ENCODE results near the gene ZNF544.
"Not testable (repeated sequence)": the region's sequence is repeated elsewhere in the genome, so short reads cannot be mapped to it uniquely, and the experiment has no call there.

The ZNF544 gene

GRCh38 chr19:58258259-58258658 is 29.5 kb downstream of the ZNF544 start:
- DNase-seq (ENCODE audit: low spot score), result not testable (repeated sequence)

- no peak for DNase-seq (ENCODE audit: low spot score)
Measured at GRCh38 chr19:58261600-58261967, 32.9 kb downstream of the ZNF544 start.

- no peak for DNase-seq (ENCODE audit: low spot score)
Measured at GRCh38 chr19:58261968-58262921, 33.5 kb downstream of the ZNF544 start.

GRCh38 chr19:58262922-58263296 is 34.2 kb downstream of the ZNF544 start:
- DNase-seq (ENCODE audit: low spot score), result no peak

- no peak for DNase-seq (ENCODE audit: low spot score)
Measured at GRCh38 chr19:58265100-58265499, 36.4 kb downstream of the ZNF544 start.

- no peak for DNase-seq (ENCODE audit: low spot score)
Measured at GRCh38 chr19:58268344-58268743, 39.6 kb downstream of the ZNF544 start.

GRCh38 chr19:58274771-58275201 is 46.1 kb downstream of the ZNF544 start:
- DNase-seq (ENCODE audit: low spot score), result no peak

- DNase-seq (ENCODE audit: low spot score), result no peak
Measured at GRCh38 chr19:58275564-58275963, 46.9 kb downstream of the ZNF544 start.

GRCh38 chr19:58277197-58277596 is 48.5 kb downstream of the ZNF544 start:
- no peak for DNase-seq (ENCODE audit: low spot score)

GRCh38 chr19:58277748-58278540 is 49.2 kb downstream of the ZNF544 start:
- DNase-seq (ENCODE audit: low spot score), result peak; percentile 8

- DNase-seq (ENCODE audit: low spot score), result peak; percentile 99
Measured at GRCh38 chr19:58278541-58279041, 49.9 kb downstream of the ZNF544 start, which contains the start of gene ZNF8. TSS of gene ZNF8 (plus strand) at chr19:58278955. CDS start at chr19:58279082, 127 bp downstream.

GRCh38 chr19:58279042-58279924 is 50.6 kb downstream of the ZNF544 start:
- DNase-seq (ENCODE audit: low spot score), result peak; percentile 78

- no peak for DNase-seq (ENCODE audit: low spot score)
Measured at GRCh38 chr19:58279925-58280316, 51.2 kb downstream of the ZNF544 start.

GRCh38 chr19:58284199-58284598 is 55.5 kb downstream of the ZNF544 start:
- DNase-seq (ENCODE audit: low spot score), result no peak

- DNase-seq (ENCODE audit: low spot score), result no peak
Measured at GRCh38 chr19:58291943-58292342, 63.2 kb downstream of the ZNF544 start.

GRCh38 chr19:58294743-58295374 is 66.1 kb downstream of the ZNF544 start:
- DNase-seq (ENCODE audit: low spot score), result no peak

GRCh38 chr19:58296104-58296503 is 67.4 kb downstream of the ZNF544 start:
- peak; percentile 12 for DNase-seq (ENCODE audit: low spot score)

GRCh38 chr19:58300620-58301019 is 71.9 kb downstream of the ZNF544 start:
- no peak for DNase-seq (ENCODE audit: low spot score)

- DNase-seq (ENCODE audit: low spot score), result no peak
Measured at GRCh38 chr19:58304255-58304654, 75.5 kb downstream of the ZNF544 start.

GRCh38 chr19:58304748-58305064 is 76.0 kb downstream of the ZNF544 start:
- peak; percentile 11 for DNase-seq (ENCODE audit: low spot score)

Measured in AG08395 (cell line).